Esophagus (tissue), 2 donors: Measurements from ENCODE around the gene PRR5L. TPM values are rescaled to one million over a fixed set of nuclear protein-coding genes. Genes with fewer than 3 reads are reported as not detected.

Source experiments
- H3K27ac ChIP-seq, 2 donors: one replicate each; pipeline ENCODE4 v1.5.1; 2013; ENCODE audit warnings: low read depth in 2 of 2, mild to moderate bottlenecking in 2 of 2, inconsistent platforms in 1 of 2, low read length in 1 of 2, moderate library complexity in 1 of 2
- H3K27me3 ChIP-seq, 2 donors: one replicate each; pipeline ENCODE4 v1.6.1; 2013; ENCODE audit warnings: low read length in 2 of 2, control low read depth in 1 of 2, mild to moderate bottlenecking in 1 of 2; ENCODE audit not compliant: insufficient read depth in 2 of 2, control insufficient read depth in 1 of 2
- H3K36me3 ChIP-seq, 2 donors: one replicate each; pipeline ENCODE4 v1.6.1; 2013; ENCODE audit warnings: low read length in 1 of 2; ENCODE audit not compliant: control insufficient read depth in 2 of 2, insufficient read depth in 2 of 2
- H3K4me1 ChIP-seq, 2 donors: one replicate each; pipeline ENCODE4 v1.6.1; 2013; ENCODE audit warnings: low read length in 1 of 2; ENCODE audit not compliant: control insufficient read depth in 2 of 2, insufficient read depth in 2 of 2
- H3K4me3 ChIP-seq, 2 donors: one replicate each; pipeline ENCODE4 v1.5.1; 2013; ENCODE audit warnings: low read length in 2 of 2, mild to moderate bottlenecking in 2 of 2, low read depth in 1 of 2, moderate library complexity in 1 of 2
- H3K9me3 ChIP-seq, 2 donors: one replicate each; pipeline ENCODE4 v1.6.1; 2013; ENCODE audit warnings: mild to moderate bottlenecking in 2 of 2, low read depth in 1 of 2, low read length in 1 of 2, moderate library complexity in 1 of 2; ENCODE audit not compliant: control insufficient read depth in 2 of 2, insufficient read depth in 1 of 2
- WGBS, 2 donors: extraction: QIAGEN DNeasy Blood & Tissue Kit; methylation state at CpG; one replicate each; pipeline ENCODE4 v1.1.7; 2013; 5-methylcytosine and 5-hydroxymethylcytosine counted together
- polyA plus RNA-seq, 2 donors: library from polyadenylated mRNA; stranded (reverse); fragments of 200-250 nt; gene quantifications; one replicate each; pipeline ENCODE4 v1.2.3, GENCODE V29; 2013
- donor health status: healthy with polysubstance abuse.
- donor health status: Bipolar disorder and iron deficiency.

PRR5L gene
- polyA plus RNA-seq, 2 donors: 1.1 to 1.3 TPM

- H3K4me3 ChIP-seq: no peak overlapping the region
- WGBS, 2 donors: 74 to 78% methylated on average over 9 of the region's 9 CpGs
These were observed 84.4 kb downstream of the PRR5L start for GRCh38 chr11:36380296-36381014.

DNA sequence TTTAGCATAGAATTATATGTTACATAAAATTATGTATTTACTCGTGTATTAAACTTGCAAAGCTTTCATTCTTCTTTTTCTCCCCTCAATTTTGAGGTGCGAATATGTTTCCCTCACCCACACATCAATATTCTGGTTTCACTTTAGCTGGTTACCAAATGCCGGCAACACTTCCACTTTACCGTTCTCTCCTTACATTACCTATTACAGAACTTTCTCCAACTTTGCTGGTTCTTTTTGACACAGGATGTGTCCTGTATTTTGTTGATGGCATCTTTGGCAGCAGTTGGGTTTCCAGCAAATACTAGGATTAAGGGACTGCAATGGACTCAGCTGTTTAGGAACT is 84.9 kb downstream of the PRR5L start:
- Histone ChIP-seq H3K9me3 (no peaks in the 10 kb centered on the region), H3K27me3 (peaks cover 0 to 4% of the 10 kb centered on the region in 2 donors), H3K4me3 (no peak overlapping the region), H3K36me3 (no peaks in the 10 kb centered on the region), H3K4me1 (peaks cover 3 to 4% of the 10 kb centered on the region in 2 donors), H3K27ac (no peak overlapping the region)
- WGBS, 2 donors: 72 to 77% methylated on average over 4 of the region's 4 CpGs

More at GRCh38 chr11:36380296-36381014, 84.4 kb downstream of the PRR5L start:
- no peaks in the 10 kb centered on the region for H3K9me3 ChIP-seq
- no peaks in the 10 kb centered on the region for H3K36me3 ChIP-seq
- H3K4me1 ChIP-seq: peaks cover 3 to 4% of the 10 kb centered on the region in 2 donors
- no peak overlapping the region for H3K27ac ChIP-seq
- H3K27me3 ChIP-seq: peaks cover 0 to 4% of the 10 kb centered on the region in 2 donors

GRCh38 chr11:36383195-36383594 is 87.1 kb downstream of the PRR5L start:
- no peak overlapping the region for H3K27ac ChIP-seq
- H3K36me3 ChIP-seq: no peaks in the 10 kb centered on the region
- H3K4me3 ChIP-seq: no peak overlapping the region
- 55 to 92% methylated on average over 1 of the region's 1 CpG for whole genome bisulfite sequencing, 2 donors
- H3K9me3 ChIP-seq: peaks cover 0 to 2% of the 10 kb centered on the region in 2 donors
- H3K4me1 ChIP-seq: peaks cover 0 to 2% of the 10 kb centered on the region in 2 donors
- no peaks in the 10 kb centered on the region for H3K27me3 ChIP-seq

GRCh38 chr11:36385121-36385970 is 89.3 kb downstream of the PRR5L start:
- Histone ChIP-seq H3K27me3 (peaks cover 0 to 2% of the 10 kb centered on the region in 2 donors), H3K4me1 (peaks cover 0 to 2% of the 10 kb centered on the region in 2 donors), H3K36me3 (no peaks in the 10 kb centered on the region), H3K27ac (no peak overlapping the region), H3K9me3 (peaks cover 0 to 2% of the 10 kb centered on the region in 2 donors), H3K4me3 (no peak overlapping the region)
- 66 to 72% methylated on average over 9 of the region's 9 CpGs for WGBS, 2 donors

- 77 to 81% methylated on average over 3 of the region's 3 CpGs for WGBS, 2 donors
- Histone ChIP-seq H3K4me3 (no peak overlapping the region), H3K36me3 (no peaks in the 10 kb centered on the region), H3K4me1 (peaks cover 0 to 2% of the 10 kb centered on the region in 2 donors), H3K27ac (no peak overlapping the region), H3K27me3 (peaks cover 0 to 3% of the 10 kb centered on the region in 2 donors), H3K9me3 (peaks cover 0 to 2% of the 10 kb centered on the region in 2 donors)
These were observed 90.3 kb downstream of the PRR5L start for GRCh38 chr11:36386411-36386810.

GRCh38 chr11:36388071-36388470 is 92.0 kb downstream of the PRR5L start:
- no peak overlapping the region for H3K4me3 ChIP-seq
- H3K27me3 ChIP-seq: peaks cover 0 to 3% of the 10 kb centered on the region in 2 donors
- WGBS, 2 donors: 89 to 95% methylated on average over 2 of the region's 2 CpGs
- H3K4me1 ChIP-seq: peaks cover 0 to 2% of the 10 kb centered on the region in 2 donors
- no peaks in the 10 kb centered on the region for H3K36me3 ChIP-seq
- no peak overlapping the region for H3K27ac ChIP-seq
- H3K9me3 ChIP-seq: peaks cover 0 to 2% of the 10 kb centered on the region in 2 donors

GRCh38 chr11:36388951-36389350 is 92.9 kb downstream of the PRR5L start:
- Histone ChIP-seq H3K27ac (no peak overlapping the region), H3K36me3 (no peaks in the 10 kb centered on the region), H3K4me1 (peaks cover 0 to 2% of the 10 kb centered on the region in 2 donors), H3K27me3 (peaks cover 0 to 3% of the 10 kb centered on the region in 2 donors), H3K9me3 (peaks cover 0 to 2% of the 10 kb centered on the region in 2 donors), H3K4me3 (no peak overlapping the region)
- 86 to 89% methylated on average over 7 of the region's 7 CpGs for WGBS, 2 donors

- Histone ChIP-seq H3K4me3 (no peak overlapping the region), H3K9me3 (peaks cover 0 to 2% of the 10 kb centered on the region in 2 donors), H3K27me3 (peaks cover 0 to 3% of the 10 kb centered on the region in 2 donors), H3K27ac (no peak overlapping the region), H3K4me1 (peaks cover 0 to 2% of the 10 kb centered on the region in 2 donors), H3K36me3 (no peaks in the 10 kb centered on the region)
- 89 to 96% methylated on average over 4 of the region's 4 CpGs for WGBS, 2 donors
These were observed 93.7 kb downstream of the PRR5L start for GRCh38 chr11:36389811-36390210.

DNA sequence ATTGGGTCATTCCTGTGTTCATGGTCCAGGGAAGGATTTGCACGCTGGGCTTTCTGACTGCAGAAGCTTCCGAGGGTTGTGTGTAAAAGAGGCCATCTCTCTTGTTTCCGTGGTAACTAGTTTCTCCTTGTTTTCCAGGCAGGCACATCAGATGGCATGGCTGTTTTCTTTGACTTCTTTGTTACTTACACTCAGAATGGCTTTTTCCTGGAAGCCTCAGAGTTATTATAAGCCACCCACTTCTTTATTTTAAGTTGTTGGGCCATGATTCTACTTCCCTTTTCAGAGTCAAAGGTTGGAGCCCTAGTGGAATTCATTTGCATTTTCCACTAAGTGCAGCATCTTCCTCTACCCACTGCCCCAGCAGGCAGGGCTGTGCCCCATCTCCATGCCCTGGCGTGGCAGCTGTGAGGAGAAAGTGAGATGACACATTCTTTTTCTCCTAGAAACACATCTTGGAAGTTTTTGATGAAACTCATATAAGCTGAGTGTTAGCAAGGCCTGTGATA is 94.9 kb downstream of the PRR5L start:
- 34 to 40% methylated on average over 4 of the region's 4 CpGs for WGBS, 2 donors

More for the DNA sequence above, 94.9 kb downstream of the PRR5L start:
- Histone ChIP-seq H3K4me3 (no peak overlapping the region), H3K36me3 (no peaks in the 10 kb centered on the region), H3K4me1 (peaks cover 0 to 2% of the 10 kb centered on the region in 2 donors), H3K9me3 (peaks cover 0 to 2% of the 10 kb centered on the region in 2 donors), H3K27me3 (peaks cover 0 to 3% of the 10 kb centered on the region in 2 donors), H3K27ac (no peak overlapping the region)
